DOHH2 (cell line): ENCODE measurements around the gene ECEL1.

Experiments used
- EZH2phosphoT487 ChIP-seq: fragments of 200-600 bp; sonication (generic); IDR thresholded peaks from 2 replicates; pipeline ENCODE4 v1.6.1; 2017; ENCODE audit warnings: borderline replicate concordance, mild to moderate bottlenecking, antibody characterized with exemption, low read length, moderate library complexity, mixed read lengths
- TF ChIP-seq, protein P1 (sequence below): fragments of 200-600 bp; sonication (generic); IDR thresholded peaks from one replicate; pipeline ENCODE4 v1.5.1; 2014; ENCODE audit warnings: antibody characterized with exemption, mild to moderate bottlenecking, low read depth, low read length; ENCODE audit not compliant: poor library complexity, severe bottlenecking

DNA sequence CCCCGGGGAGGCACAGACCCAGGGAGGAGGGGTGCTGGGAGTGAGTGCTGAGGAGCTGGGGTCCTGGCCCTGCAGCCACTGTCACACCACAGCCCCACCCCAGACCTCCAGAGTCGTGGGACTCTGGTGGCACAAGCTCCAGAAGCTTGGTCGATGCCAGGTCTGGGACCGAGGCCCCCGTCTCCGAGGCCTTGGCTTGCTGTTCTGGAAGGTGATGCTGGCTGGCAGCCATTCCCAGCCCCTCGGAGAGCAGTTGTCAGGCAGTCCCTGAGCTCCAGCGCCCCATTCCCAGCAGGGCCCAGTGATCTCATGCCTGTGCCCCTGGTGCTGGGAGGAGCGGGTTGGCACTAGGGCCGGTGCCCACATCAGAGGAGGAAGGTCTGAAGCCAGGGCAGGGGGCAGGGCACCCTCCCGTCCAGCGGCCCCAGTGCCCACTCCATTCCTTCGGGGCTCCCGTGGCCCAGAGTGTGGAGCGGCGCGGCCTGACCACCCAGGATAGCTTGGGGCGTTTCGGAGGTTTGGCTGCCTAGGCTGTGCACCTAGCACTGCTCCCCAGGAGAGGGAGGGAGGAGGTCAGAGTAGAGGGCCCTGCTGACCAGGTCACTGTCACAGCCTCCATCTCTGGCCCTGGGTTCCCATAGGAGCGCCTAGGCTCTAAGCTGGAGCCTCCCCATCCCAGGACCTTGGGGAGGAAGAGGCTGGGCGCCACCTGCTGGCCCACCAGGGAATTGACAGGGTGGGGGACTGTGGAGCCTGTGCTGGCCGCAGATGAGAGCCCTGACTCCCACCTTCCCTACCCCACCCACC lies 48.5 kb downstream of the ECEL1 start:
- TF ChIP-seq EZH2phosphoT487 = no peak
- TF ChIP-seq, protein P1, sequence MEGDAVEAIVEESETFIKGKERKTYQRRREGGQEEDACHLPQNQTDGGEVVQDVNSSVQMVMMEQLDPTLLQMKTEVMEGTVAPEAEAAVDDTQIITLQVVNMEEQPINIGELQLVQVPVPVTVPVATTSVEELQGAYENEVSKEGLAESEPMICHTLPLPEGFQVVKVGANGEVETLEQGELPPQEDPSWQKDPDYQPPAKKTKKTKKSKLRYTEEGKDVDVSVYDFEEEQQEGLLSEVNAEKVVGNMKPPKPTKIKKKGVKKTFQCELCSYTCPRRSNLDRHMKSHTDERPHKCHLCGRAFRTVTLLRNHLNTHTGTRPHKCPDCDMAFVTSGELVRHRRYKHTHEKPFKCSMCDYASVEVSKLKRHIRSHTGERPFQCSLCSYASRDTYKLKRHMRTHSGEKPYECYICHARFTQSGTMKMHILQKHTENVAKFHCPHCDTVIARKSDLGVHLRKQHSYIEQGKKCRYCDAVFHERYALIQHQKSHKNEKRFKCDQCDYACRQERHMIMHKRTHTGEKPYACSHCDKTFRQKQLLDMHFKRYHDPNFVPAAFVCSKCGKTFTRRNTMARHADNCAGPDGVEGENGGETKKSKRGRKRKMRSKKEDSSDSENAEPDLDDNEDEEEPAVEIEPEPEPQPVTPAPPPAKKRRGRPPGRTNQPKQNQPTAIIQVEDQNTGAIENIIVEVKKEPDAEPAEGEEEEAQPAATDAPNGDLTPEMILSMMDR = peak; percentile 49
